HG03060 (cell line): ENCODE results near the gene STAMBPL1.
"Not testable (repeated sequence)": the region's sequence is repeated elsewhere in the genome, so short reads cannot be mapped to it uniquely, and the experiment has no call there.

Source experiments
- ATAC-seq: cut with Tn5 transposase; IDR thresholded peaks from one replicate; pipeline ENCODE4 v1.9.1; 2021; ENCODE audit warnings: low read depth, moderate number of reproducible peaks; ENCODE audit not compliant: unreplicated experiment

The STAMBPL1 gene

GRCh38 chr10:88916986-88917385 is 36.9 kb downstream of the STAMBPL1 start:
- no peak for ATAC-seq

GRCh38 chr10:88918191-88918905 is 38.3 kb downstream of the STAMBPL1 start:
- ATAC-seq = no peak

GRCh38 chr10:88919041-88919440 is 39.0 kb downstream of the STAMBPL1 start:
- no peak for ATAC-seq

- no peak for ATAC-seq
Measured at GRCh38 chr10:88920198-88920597, 40.2 kb downstream of the STAMBPL1 start.

- no peak for ATAC-seq
Measured at GRCh38 chr10:88920986-88921593, 41.0 kb downstream of the STAMBPL1 start.

GRCh38 chr10:88922041-88922440 is 42.0 kb downstream of the STAMBPL1 start:
- no peak for ATAC-seq

GRCh38 chr10:88923520-88923919 is 43.5 kb downstream of the STAMBPL1 start:
- ATAC-seq = no peak

- no peak for ATAC-seq
Measured at GRCh38 chr10:88926566-88927415, 46.7 kb downstream of the STAMBPL1 start.

- ATAC-seq = no peak
Measured at GRCh38 chr10:88927416-88927690, 47.3 kb downstream of the STAMBPL1 start.

GRCh38 chr10:88928254-88928653 is 48.2 kb downstream of the STAMBPL1 start:
- no peak for ATAC-seq

- no peak for ATAC-seq
Measured at GRCh38 chr10:88931548-88931947, 51.5 kb downstream of the STAMBPL1 start.

- ATAC-seq = not testable (repeated sequence)
Measured at GRCh38 chr10:88932029-88932428, 52.0 kb downstream of the STAMBPL1 start.

- no peak for ATAC-seq
Measured at GRCh38 chr10:88932539-88933256, 52.7 kb downstream of the STAMBPL1 start.

- no peak for ATAC-seq
Measured at GRCh38 chr10:88933564-88933963, 53.5 kb downstream of the STAMBPL1 start.

- peak; percentile 34 for ATAC-seq
Measured at GRCh38 chr10:88934900-88935672, 55.0 kb downstream of the STAMBPL1 start.

- no peak for ATAC-seq
Measured at GRCh38 chr10:88936656-88937055, 56.6 kb downstream of the STAMBPL1 start.

GRCh38 chr10:88938039-88938438 is 58.0 kb downstream of the STAMBPL1 start:
- ATAC-seq = no peak

- no peak for ATAC-seq
Measured at GRCh38 chr10:88938938-88939337, 58.9 kb downstream of the STAMBPL1 start.

GRCh38 chr10:88941026-88941425 is 61.0 kb downstream of the STAMBPL1 start:
- no peak for ATAC-seq

- no peak for ATAC-seq
Measured at GRCh38 chr10:88943778-88944177, 63.7 kb downstream of the STAMBPL1 start.
